Colon (tissue), 2 donors: ENCODE data around the gene ITPR2.
"Not testable (repeated sequence)": the region's sequence is repeated elsewhere in the genome, so short reads cannot be mapped to it uniquely, and the experiment has no call there.

Experiments
- FAIRE-seq: peaks from 2 replicates; lab custom pipeline; 2012; peaks lifted over from hg19 to GRCh38; lab: Jason Lieb, UNC
- donor health status: control.
- donor health status: control.

The ITPR2 gene

GRCh38 chr12:26832822-26833742 lies at the start of gene ITPR2:
Gene ITPR2 (minus strand): TSS chr12:26833194. CDS start chr12:26832781, 413 bp downstream.
- FAIRE-seq = no peak

GRCh38 chr12:26880625-26881024 lies 47.6 kb upstream of the ITPR2 start:
- no peak for FAIRE-seq

GRCh38 chr12:26878661-26879119 lies 45.7 kb upstream of the ITPR2 start:
- no peak for FAIRE-seq

GRCh38 chr12:26874501-26875296 lies 41.7 kb upstream of the ITPR2 start:
- FAIRE-seq = no peak

- no peak for FAIRE-seq
Measured at GRCh38 chr12:26872625-26873024, 39.6 kb upstream of the ITPR2 start.

GRCh38 chr12:26871985-26872384 lies 39.0 kb upstream of the ITPR2 start:
- no peak for FAIRE-seq

- FAIRE-seq = no peak
Measured at GRCh38 chr12:26870491-26871419, 37.8 kb upstream of the ITPR2 start.

GRCh38 chr12:26869908-26870459 lies 37.0 kb upstream of the ITPR2 start:
- no peak for FAIRE-seq

- FAIRE-seq = no peak
Measured at GRCh38 chr12:26869104-26869494, 36.1 kb upstream of the ITPR2 start.

- FAIRE-seq = no peak
Measured at GRCh38 chr12:26868447-26869103, 35.6 kb upstream of the ITPR2 start.

GRCh38 chr12:26867080-26867479 lies 34.1 kb upstream of the ITPR2 start:
- FAIRE-seq = no peak

- FAIRE-seq = no peak
Measured at GRCh38 chr12:26863515-26863914, 30.5 kb upstream of the ITPR2 start.

- not testable (repeated sequence) for FAIRE-seq
Measured at GRCh38 chr12:26862787-26863186, 29.8 kb upstream of the ITPR2 start.

- FAIRE-seq = no peak
Measured at GRCh38 chr12:26861690-26862089, 28.7 kb upstream of the ITPR2 start.

- peak; percentile 14 for FAIRE-seq
Measured at GRCh38 chr12:26857465-26858176, 24.6 kb upstream of the ITPR2 start.

GRCh38 chr12:26855337-26855736 lies 22.3 kb upstream of the ITPR2 start:
- no peak for FAIRE-seq

- no peak for FAIRE-seq
Measured at GRCh38 chr12:26854031-26854390, 21.0 kb upstream of the ITPR2 start.

GRCh38 chr12:26853303-26854030 lies 20.5 kb upstream of the ITPR2 start:
- FAIRE-seq = no peak

- FAIRE-seq = no peak
Measured at GRCh38 chr12:26851031-26851809, 18.2 kb upstream of the ITPR2 start.
